ENCODE measurements around the gene MTSS2.

MTSS2 gene

DNA sequence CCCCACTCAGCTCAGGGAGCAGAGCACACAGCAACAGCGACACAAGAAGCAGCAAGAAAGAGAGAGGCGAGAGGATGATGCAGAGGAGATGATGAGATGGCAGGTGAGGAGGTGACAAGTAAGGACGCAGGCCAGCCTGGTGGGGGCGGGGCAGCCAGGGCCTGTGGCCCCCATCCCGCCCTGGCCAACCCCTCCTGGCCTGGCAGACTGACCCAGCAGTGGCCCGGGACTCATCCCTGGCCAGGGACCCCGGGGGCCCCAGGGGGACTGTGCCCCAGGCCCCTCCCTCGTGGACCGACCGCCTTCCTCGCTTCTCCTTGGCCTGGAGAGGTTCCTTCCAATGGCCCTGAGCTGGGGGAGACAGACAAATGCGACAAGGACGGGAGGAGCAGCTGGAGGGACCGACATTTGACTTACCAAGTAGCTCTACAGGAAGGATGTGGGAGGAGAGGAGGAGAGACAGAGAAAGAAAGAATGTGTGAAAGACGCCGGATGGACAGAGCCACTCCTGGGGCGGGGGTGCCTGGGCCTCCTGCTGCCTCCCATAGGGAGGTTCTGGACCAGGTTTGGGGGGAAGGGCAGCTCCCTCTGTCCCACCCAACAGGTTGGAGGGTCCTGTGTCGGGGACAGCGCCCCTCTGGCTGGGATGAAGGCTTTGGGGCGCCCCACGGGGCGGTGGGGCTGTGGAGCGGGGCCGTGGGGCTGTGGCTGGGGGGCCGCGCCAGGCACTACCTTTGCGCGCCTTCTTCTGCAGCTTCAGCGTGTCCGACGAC is 6.8 kb downstream of the MTSS2 start:
- TF ChIP-seq, protein P1, sequence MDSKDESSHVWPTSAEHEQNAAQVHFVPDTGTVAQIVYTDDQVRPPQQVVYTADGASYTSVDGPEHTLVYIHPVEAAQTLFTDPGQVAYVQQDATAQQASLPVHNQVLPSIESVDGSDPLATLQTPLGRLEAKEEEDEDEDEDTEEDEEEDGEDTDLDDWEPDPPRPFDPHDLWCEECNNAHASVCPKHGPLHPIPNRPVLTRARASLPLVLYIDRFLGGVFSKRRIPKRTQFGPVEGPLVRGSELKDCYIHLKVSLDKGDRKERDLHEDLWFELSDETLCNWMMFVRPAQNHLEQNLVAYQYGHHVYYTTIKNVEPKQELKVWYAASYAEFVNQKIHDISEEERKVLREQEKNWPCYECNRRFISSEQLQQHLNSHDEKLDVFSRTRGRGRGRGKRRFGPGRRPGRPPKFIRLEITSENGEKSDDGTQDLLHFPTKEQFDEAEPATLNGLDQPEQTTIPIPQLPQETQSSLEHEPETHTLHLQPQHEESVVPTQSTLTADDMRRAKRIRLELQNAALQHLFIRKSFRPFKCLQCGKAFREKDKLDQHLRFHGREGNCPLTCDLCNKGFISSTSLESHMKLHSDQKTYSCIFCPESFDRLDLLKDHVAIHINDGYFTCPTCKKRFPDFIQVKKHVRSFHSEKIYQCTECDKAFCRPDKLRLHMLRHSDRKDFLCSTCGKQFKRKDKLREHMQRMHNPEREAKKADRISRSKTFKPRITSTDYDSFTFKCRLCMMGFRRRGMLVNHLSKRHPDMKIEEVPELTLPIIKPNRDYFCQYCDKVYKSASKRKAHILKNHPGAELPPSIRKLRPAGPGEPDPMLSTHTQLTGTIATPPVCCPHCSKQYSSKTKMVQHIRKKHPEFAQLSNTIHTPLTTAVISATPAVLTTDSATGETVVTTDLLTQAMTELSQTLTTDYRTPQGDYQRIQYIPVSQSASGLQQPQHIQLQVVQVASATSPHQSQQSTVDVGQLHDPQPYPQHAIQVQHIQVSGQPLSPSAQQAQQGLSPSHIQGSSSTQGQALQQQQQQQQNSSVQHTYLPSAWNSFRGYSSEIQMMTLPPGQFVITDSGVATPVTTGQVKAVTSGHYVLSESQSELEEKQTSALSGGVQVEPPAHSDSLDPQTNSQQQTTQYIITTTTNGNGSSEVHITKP (tag by site-specific recombination; IDR thresholded peaks at IDR 0.05): 0 out of 2 replicates have a peak, but pooled peaks have one; percentile 16
- no peak for TF ChIP-seq ZNF202 (tag by site-specific recombination; IDR thresholded peaks at IDR 0.05; ENCODE audit: borderline replicate concordance)
- no peaks in the 10 kb centered on the region for H3K9me3 ChIP-seq (ENCODE audit: control insufficient read depth, insufficient read depth, low read depth, low read length)
- no peak overlapping the region for H3K4me3 ChIP-seq (ENCODE audit: low read depth, low read length)
- no peaks in the 10 kb centered on the region for H3K4me1 ChIP-seq (ENCODE audit: control insufficient read depth, insufficient read depth, low read length)
- ChIA-PET CTCF (interaction anchor here (0.6 to 1.5 kb wide), 8 partner anchors 10 to 1929 kb away, joined by 3 to 5 read pairs (median 3); no protein-coding TSS in a partner anchor), POLR2A (no interaction called here)
- no peak overlapping the region for H3K27ac ChIP-seq (ENCODE audit: extremely low read depth, low read depth, low read length)
- peaks cover 6 to 78% of the 10 kb centered on the region in 2 experiments; a peak in 2 of 3 replicates for H3K36me3 ChIP-seq (ENCODE audit: control insufficient read depth in 2 of 2, insufficient read depth in 1 of 2, low read length in 2 of 2)

GRCh38 chr16:70678121-70678897 is 7.5 kb downstream of the MTSS2 start:
- H3K27ac ChIP-seq (ENCODE audit: extremely low read depth, low read depth, low read length): no peak overlapping the region
- POLR2A ChIA-PET: no interaction called here
- no peaks in the 10 kb centered on the region for H3K9me3 ChIP-seq (ENCODE audit: control insufficient read depth, insufficient read depth, low read depth, low read length)
- no peaks in the 10 kb centered on the region for H3K4me1 ChIP-seq (ENCODE audit: control insufficient read depth, insufficient read depth, low read length)
- H3K4me3 ChIP-seq (ENCODE audit: low read depth, low read length): no peak overlapping the region
- H3K36me3 ChIP-seq (ENCODE audit: control insufficient read depth in 2 of 2, insufficient read depth in 1 of 2, low read length in 2 of 2): peaks cover 13 to 77% of the 10 kb centered on the region in 2 experiments
- CTCF ChIA-PET: interaction anchor here (0.6 to 1.8 kb wide), 7 partner anchors 40 to 1928 kb away, joined by 3 to 7 read pairs (median 4); no protein-coding TSS in a partner anchor
- TF ChIP-seq GLIS1 (tag by site-specific recombination; IDR thresholded peaks at IDR 0.05): peak; percentile 37; the same call in 1 of the 2 replicates
- TF ChIP-seq PRDM4 (tag by site-specific recombination; IDR thresholded peaks at IDR 0.05): no peak

DNA sequence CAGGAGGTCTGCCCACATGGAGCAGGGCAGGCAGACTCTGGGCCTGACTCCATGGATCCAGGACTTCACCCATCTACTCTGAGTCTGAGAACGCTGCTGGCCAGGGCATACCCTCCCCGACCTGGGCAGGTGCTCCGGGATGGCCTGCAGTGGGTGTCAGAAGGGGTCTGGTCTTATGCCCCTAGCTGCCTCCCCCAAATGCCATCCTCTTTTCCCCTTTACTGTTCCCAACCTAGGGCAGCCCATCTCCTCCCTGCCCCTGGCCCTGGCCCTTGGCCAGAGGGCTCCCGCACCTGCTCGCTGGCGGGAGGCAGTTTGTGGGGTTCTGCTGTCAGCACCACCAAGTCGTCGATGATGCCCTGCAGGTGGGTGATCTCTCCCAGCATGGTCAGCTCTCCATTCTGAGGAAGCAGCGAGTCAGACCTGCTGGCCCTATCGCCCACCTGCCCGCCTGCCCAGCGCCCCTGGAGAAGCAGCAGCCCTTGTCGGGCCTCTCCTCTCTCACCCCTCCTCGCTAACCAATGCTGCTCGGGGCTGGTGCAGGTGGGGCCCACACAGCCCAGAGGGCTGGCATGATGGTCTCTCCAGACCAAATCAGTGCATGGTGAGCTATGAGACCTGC is 8.2 kb downstream of the MTSS2 start:
- Histone ChIP-seq H3K27ac (ENCODE audit: extremely low read depth, low read depth, low read length) (no peak overlapping the region), H3K9me3 (ENCODE audit: control insufficient read depth, insufficient read depth, low read depth, low read length) (no peaks in the 10 kb centered on the region), H3K4me1 (ENCODE audit: control insufficient read depth, insufficient read depth, low read length) (no peaks in the 10 kb centered on the region), H3K36me3 (ENCODE audit: control insufficient read depth in 2 of 2, insufficient read depth in 1 of 2, low read length in 2 of 2) (peaks cover 19 to 77% of the 10 kb centered on the region in 2 experiments), H3K4me3 (ENCODE audit: low read depth, low read length) (no peak overlapping the region)
- ChIA-PET POLR2A (no interaction called here), CTCF (interaction anchor here (0.6 to 1.8 kb wide), 3 partner anchors 40 to 96 kb away, joined by 4 to 7 read pairs (median 4); no protein-coding TSS in a partner anchor)
- TF ChIP-seq ZFP69B (tag by site-specific recombination; IDR thresholded peaks at IDR 0.05) (peak; percentile 40; the same call in 1 of the 2 replicates), SP2 (tag by site-specific recombination; IDR thresholded peaks at IDR 0.05) (no peak), ZNF324 (tag by site-specific recombination; IDR thresholded peaks at IDR 0.05) (no peak), ZNF514 (tag by site-specific recombination; IDR thresholded peaks at IDR 0.05) (no peak), ZNF248 (tag by site-specific recombination; IDR thresholded peaks at IDR 0.05) (no peak), ZSCAN16 (tag by site-specific recombination; IDR thresholded peaks at IDR 0.05) (no peak), YY2 (tag by site-specific recombination; IDR thresholded peaks at IDR 0.05) (no peak), ZNF518A (tag by site-specific recombination; conservative IDR thresholded peaks at IDR 0.05; ENCODE audit: low read depth) (no peak), INSM2 (tag by site-specific recombination; IDR thresholded peaks at IDR 0.05) (no peak), OSR2 (tag by site-specific recombination; IDR thresholded peaks at IDR 0.05) (no peak)
